MM.1S (cell line): Measurements from ENCODE around the gene HEBP1.

ENCODE experiments used
- DNase-seq: peaks from one replicate; pipeline ENCODE4 v3.0.0-alpha.2; 2015
- H2AFZ ChIP-seq: fragments of 300-600 bp; sonication (generic); 2 replicates; pipeline ENCODE4 v1.6.0; 2016; ENCODE audit warnings: antibody characterized with exemption, low read length
- H3F3A ChIP-seq: fragments of 300-600 bp; sonication (generic); 2 replicates; pipeline ENCODE4 v1.6.1; 2016; ENCODE audit warnings: mild to moderate bottlenecking, antibody characterized with exemption, low read length, moderate library complexity, mixed read lengths; ENCODE audit not compliant: insufficient read depth
- H3K27ac ChIP-seq: fragments of 300-600 bp; sonication (generic); 2 replicates; pipeline ENCODE4 v1.5.1; 2016; ENCODE audit warnings: mild to moderate bottlenecking, low read length
- H3K27me3 ChIP-seq: fragments of 300-600 bp; sonication (generic); replicated peaks from 2 replicates; pipeline ENCODE4 v1.6.0; 2016; ENCODE audit warnings: low read length; ENCODE audit not compliant: insufficient read depth
- H3K36me3 ChIP-seq: fragments of 300-600 bp; sonication (generic); replicated peaks from 2 replicates; pipeline ENCODE4 v1.6.1; 2016; ENCODE audit warnings: mild to moderate bottlenecking, low read length, mixed read lengths; ENCODE audit not compliant: insufficient read depth
- H3K4me1 ChIP-seq: fragments of 300-600 bp; sonication (generic); 2 replicates; pipeline ENCODE4 v1.6.1; 2016; ENCODE audit warnings: low read length, mixed read lengths
- H3K4me2 ChIP-seq: fragments of 300-600 bp; sonication (generic); 2 replicates; pipeline ENCODE4 v1.6.0; 2016; ENCODE audit warnings: low read depth, low read length
- H3K4me3 ChIP-seq: fragments of 300-600 bp; sonication (generic); 2 replicates; pipeline ENCODE4 v1.5.1; 2016; ENCODE audit warnings: low read length, mixed read lengths
- H3K79me2 ChIP-seq: fragments of 300-600 bp; sonication (generic); 2 replicates; pipeline ENCODE4 v1.6.1; 2016; ENCODE audit warnings: mixed run types, low read length, mixed read lengths
- H3K9ac ChIP-seq: fragments of 300-600 bp; sonication (generic); 2 replicates; pipeline ENCODE4 v1.6.1; 2016; ENCODE audit warnings: low read length, mixed read lengths
- H3K9me2 ChIP-seq: fragments of 300-600 bp; sonication (generic); replicated peaks from 2 replicates; pipeline ENCODE4 v1.6.1; 2016; ENCODE audit warnings: mild to moderate bottlenecking, low read length, mixed read lengths; ENCODE audit not compliant: insufficient read depth
- H3K9me3 ChIP-seq: fragments of 300-600 bp; sonication (generic); replicated peaks from 2 replicates; pipeline ENCODE4 v1.6.1; 2016; ENCODE audit warnings: mild to moderate bottlenecking, low read length, mixed read lengths; ENCODE audit not compliant: insufficient read depth
- H4K20me1 ChIP-seq: fragments of 300-600 bp; sonication (generic); 2 replicates; pipeline ENCODE4 v1.6.1; 2016; ENCODE audit warnings: mild to moderate bottlenecking, low read length, moderate library complexity, mixed read lengths; ENCODE audit not compliant: insufficient read depth
- EZH2 ChIP-seq: fragments of 300-600 bp; sonication (generic); optimal IDR thresholded peaks from 2 replicates; pipeline ENCODE3; 2017; ENCODE audit warnings: low read depth, mild to moderate bottlenecking, antibody characterized with exemption, low read length, mixed read lengths
- EZH2phosphoT487 ChIP-seq: fragments of 300-600 bp; sonication (generic); IDR thresholded peaks from 2 replicates; pipeline ENCODE4 v1.6.1; 2018; ENCODE audit warnings: antibody characterized with exemption, low read length
- TF ChIP-seq, protein P1 (sequence below): fragments of 300-600 bp; sonication (generic); IDR thresholded peaks from 2 replicates; pipeline ENCODE4 v1.5.1; 2016; ENCODE audit warnings: antibody characterized with exemption, low read length, mixed read lengths

HEBP1 gene

GRCh38 chr12:12960639-12961209 is 39.3 kb downstream of the HEBP1 start:
- no peaks in the 10 kb centered on the region for H3K36me3 ChIP-seq
- no peaks in the 10 kb centered on the region for H3F3A ChIP-seq
- H2AFZ ChIP-seq, result no peak overlapping the region
- no peaks in the 10 kb centered on the region for H3K4me1 ChIP-seq
- no peaks in the 10 kb centered on the region for H3K9me3 ChIP-seq
- no peak overlapping the region for H3K9ac ChIP-seq
- no peaks in the 10 kb centered on the region for H3K27me3 ChIP-seq
- no peak overlapping the region for H3K4me3 ChIP-seq
- DNase-seq, result no peak
- no peak overlapping the region for H3K27ac ChIP-seq
- no peak overlapping the region for H3K4me2 ChIP-seq
- no peaks in the 10 kb centered on the region for H4K20me1 ChIP-seq
- no peaks in the 10 kb centered on the region for H3K79me2 ChIP-seq
- no peak for TF ChIP-seq EZH2phosphoT487
- no peaks in the 10 kb centered on the region for H3K9me2 ChIP-seq

GRCh38 chr12:12958886-12959285 is 41.2 kb downstream of the HEBP1 start:
- DNase-seq, result no peak
- H3K9me2 ChIP-seq, result no peaks in the 10 kb centered on the region
- no peaks in the 10 kb centered on the region for H3K79me2 ChIP-seq
- no peaks in the 10 kb centered on the region for H3K27me3 ChIP-seq
- H3K4me3 ChIP-seq, result no peak overlapping the region
- H3K27ac ChIP-seq, result no peak overlapping the region
- no peaks in the 10 kb centered on the region for H4K20me1 ChIP-seq
- H2AFZ ChIP-seq, result no peak overlapping the region
- TF ChIP-seq EZH2, result no peak
- TF ChIP-seq, protein P1, sequence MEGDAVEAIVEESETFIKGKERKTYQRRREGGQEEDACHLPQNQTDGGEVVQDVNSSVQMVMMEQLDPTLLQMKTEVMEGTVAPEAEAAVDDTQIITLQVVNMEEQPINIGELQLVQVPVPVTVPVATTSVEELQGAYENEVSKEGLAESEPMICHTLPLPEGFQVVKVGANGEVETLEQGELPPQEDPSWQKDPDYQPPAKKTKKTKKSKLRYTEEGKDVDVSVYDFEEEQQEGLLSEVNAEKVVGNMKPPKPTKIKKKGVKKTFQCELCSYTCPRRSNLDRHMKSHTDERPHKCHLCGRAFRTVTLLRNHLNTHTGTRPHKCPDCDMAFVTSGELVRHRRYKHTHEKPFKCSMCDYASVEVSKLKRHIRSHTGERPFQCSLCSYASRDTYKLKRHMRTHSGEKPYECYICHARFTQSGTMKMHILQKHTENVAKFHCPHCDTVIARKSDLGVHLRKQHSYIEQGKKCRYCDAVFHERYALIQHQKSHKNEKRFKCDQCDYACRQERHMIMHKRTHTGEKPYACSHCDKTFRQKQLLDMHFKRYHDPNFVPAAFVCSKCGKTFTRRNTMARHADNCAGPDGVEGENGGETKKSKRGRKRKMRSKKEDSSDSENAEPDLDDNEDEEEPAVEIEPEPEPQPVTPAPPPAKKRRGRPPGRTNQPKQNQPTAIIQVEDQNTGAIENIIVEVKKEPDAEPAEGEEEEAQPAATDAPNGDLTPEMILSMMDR, result no peak
- no peak for TF ChIP-seq EZH2phosphoT487
- H3K9ac ChIP-seq, result no peak overlapping the region
- no peaks in the 10 kb centered on the region for H3K9me3 ChIP-seq
- H3F3A ChIP-seq, result no peaks in the 10 kb centered on the region
- no peak overlapping the region for H3K4me2 ChIP-seq
- peaks cover 5% of the 10 kb centered on the region; the same call in 1 of the 2 replicates for H3K4me1 ChIP-seq
- no peaks in the 10 kb centered on the region for H3K36me3 ChIP-seq

DNA sequence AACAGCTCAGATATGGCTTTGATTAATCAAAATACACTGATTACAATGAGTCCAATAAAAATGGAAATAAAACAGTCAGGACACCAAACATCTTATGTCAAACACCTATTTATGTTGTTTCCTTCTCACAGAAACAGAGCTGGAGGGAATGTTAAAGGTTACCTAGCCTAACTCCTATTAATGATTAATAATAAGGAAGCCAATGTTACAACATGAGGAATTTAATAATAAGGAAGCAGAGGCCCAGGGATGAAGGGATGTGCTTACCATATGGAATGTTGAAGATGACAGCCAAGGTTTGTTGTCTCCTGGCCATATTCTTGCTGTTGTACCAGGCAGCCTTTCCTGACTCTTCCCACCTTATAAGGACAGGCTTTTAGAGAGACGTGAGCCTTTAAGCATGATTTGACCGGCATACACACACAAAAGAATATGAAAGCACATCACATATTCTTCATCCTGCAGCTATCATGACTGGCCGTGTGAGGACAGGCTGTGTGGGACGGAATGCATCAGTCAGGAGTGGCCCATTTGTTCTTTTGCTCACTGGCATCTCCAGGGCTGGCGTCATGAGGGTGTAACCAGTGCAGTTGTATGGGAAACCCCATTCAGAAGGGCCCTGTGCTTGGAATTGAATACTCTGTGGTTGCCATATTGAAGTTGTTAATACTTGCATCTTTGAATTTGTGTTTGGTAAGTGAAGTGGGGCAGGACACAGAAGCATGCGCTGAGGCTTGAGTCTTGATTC is 45.0 kb downstream of the HEBP1 start:
- peaks cover 26% of the 10 kb centered on the region for H3K4me1 ChIP-seq
- DNase-seq, result no peak
- TF ChIP-seq EZH2phosphoT487 (no peak), EZH2 (no peak)
- TF ChIP-seq, protein P1, result no peak
- H3K79me2 ChIP-seq, result peaks cover 20% of the 10 kb centered on the region
- H3K4me2 ChIP-seq, result no peak overlapping the region
- H3K9me2 ChIP-seq, result no peaks in the 10 kb centered on the region
- no peak overlapping the region for H3K4me3 ChIP-seq
- no peaks in the 10 kb centered on the region for H3K9me3 ChIP-seq
- no peak overlapping the region for H3K9ac ChIP-seq
- H2AFZ ChIP-seq, result no peak overlapping the region
- no peaks in the 10 kb centered on the region for H4K20me1 ChIP-seq
- H3K27ac ChIP-seq, result no peak overlapping the region
- H3K27me3 ChIP-seq, result no peaks in the 10 kb centered on the region
- H3F3A ChIP-seq, result peaks cover 21% of the 10 kb centered on the region
- H3K36me3 ChIP-seq, result no peaks in the 10 kb centered on the region

GRCh38 chr12:12954356-12954755 is 45.7 kb downstream of the HEBP1 start:
- Histone ChIP-seq H3K9me3 (no peaks in the 10 kb centered on the region), H4K20me1 (no peaks in the 10 kb centered on the region), H3K4me3 (no peak overlapping the region), H2AFZ (no peak overlapping the region), H3K4me1 (peaks cover 33% of the 10 kb centered on the region), H3K27ac (no peak overlapping the region), H3K9ac (no peak overlapping the region), H3F3A (peaks cover 21% of the 10 kb centered on the region), H3K4me2 (no peak overlapping the region), H3K36me3 (no peaks in the 10 kb centered on the region), H3K9me2 (no peaks in the 10 kb centered on the region), H3K79me2 (peaks cover 27% of the 10 kb centered on the region), H3K27me3 (no peaks in the 10 kb centered on the region)
- DNase-seq, result no peak
- TF ChIP-seq EZH2, result no peak
